ENCODE results near the gene ASIC2. TPM values are rescaled to one million over a fixed set of nuclear protein-coding genes. Genes with fewer than 3 reads are reported as not detected.

Gene ASIC2
- total RNA-seq, 2 experiments from 2014 or later = not detected

- H3K36me3 ChIP-seq (ENCODE audit: insufficient read depth, low read length) = no peaks in the 10 kb centered on the region
- ChIA-PET POLR2A (no interaction called here), CTCF (no interaction called here)
- intact Hi-C loops (cut with DNase I, micrococcal nuclease) = no loop called here
- no peaks in the 10 kb centered on the region for H3K9me3 ChIP-seq (ENCODE audit: control insufficient read depth in 1 of 2, insufficient read depth in 1 of 2, low read length in 2 of 2)
- Mint-ChIP-seq H3K4me1 (ENCODE audit: low read depth) (no peaks in the 10 kb centered on the region), H3K36me3 (ENCODE audit: low read depth) (no peaks in the 10 kb centered on the region), H3K27me3 (peaks cover 62% of the 10 kb centered on the region), H3K4me3 (no peak overlapping the region), H3K27ac (no peak overlapping the region), H3K9me3 (no peaks in the 10 kb centered on the region)
- H3K4me3 ChIP-seq (ENCODE audit: low read length) = no peak overlapping the region
- DNase-seq = no peak
- TF ChIP-seq CTCF (IDR thresholded peaks at IDR 0.05) = no peak
- ATAC-seq (ENCODE audit: poor library complexity) = no peak
- no peak overlapping the region for H3K27ac ChIP-seq (ENCODE audit: low read depth in 1 of 2, low read length in 2 of 2)
- H3K27me3 ChIP-seq (ENCODE audit: control insufficient read depth in 1 of 2, insufficient read depth in 2 of 2, low read length in 2 of 2) = peaks cover 15% of the 10 kb centered on the region in 2 experiments
- H3K4me1 ChIP-seq (ENCODE audit: insufficient read depth, low read length) = no peaks in the 10 kb centered on the region
Observed at GRCh38 chr17:33090806-33091205, 202.3 kb downstream of the ASIC2 start.

DNA sequence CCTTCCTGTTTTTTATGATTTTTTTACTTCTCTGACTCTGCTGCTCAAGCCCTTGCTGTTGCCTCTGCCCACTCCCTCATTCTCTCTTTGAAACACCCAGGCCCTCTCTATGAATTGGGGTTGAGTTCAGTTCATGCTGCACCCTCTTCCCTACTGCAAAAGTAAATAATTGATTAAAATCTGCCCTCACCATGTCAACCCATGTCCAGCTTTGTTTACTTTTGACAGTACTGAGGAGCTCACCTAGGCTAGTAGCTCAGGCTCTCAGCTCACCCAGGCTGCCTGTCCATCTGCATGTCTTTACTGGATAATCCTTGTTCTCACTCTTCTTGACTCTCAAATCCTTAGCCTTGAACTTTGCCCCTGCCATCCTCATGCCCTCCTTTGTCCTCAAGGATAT is 206.2 kb downstream of the ASIC2 start:
- H3K27me3 Mint-ChIP-seq = peaks cover 46% of the 10 kb centered on the region

DNA sequence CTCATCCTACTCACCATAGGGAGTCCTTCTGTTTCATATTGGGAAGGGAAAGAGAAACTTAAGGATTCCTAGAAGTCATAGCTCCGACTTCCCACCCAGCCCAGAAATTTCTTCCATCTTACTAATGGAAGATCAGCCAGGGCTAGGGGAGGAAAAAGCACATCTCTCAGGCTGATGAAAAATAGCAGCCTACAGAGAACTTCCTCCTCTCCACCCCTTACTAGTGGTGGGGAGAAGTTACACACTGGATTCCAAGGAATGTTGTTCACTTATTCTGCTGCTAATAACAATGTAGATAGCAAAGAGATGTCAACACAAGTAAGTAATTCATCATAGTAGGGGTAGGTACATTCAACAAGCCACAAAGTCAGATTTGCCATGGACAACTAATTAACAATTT is 207.1 kb downstream of the ASIC2 start:
- Mint-ChIP-seq H3K9me3 (no peaks in the 10 kb centered on the region), H3K27me3 (peaks cover 45% of the 10 kb centered on the region), H3K4me1 (ENCODE audit: low read depth) (no peaks in the 10 kb centered on the region), H3K36me3 (ENCODE audit: low read depth) (no peaks in the 10 kb centered on the region), H3K4me3 (no peak overlapping the region), H3K27ac (no peak overlapping the region)
- no peaks in the 10 kb centered on the region for H3K4me1 ChIP-seq (ENCODE audit: insufficient read depth, low read length)
- ChIA-PET POLR2A (no interaction called here), CTCF (no interaction called here)
- no peaks in the 10 kb centered on the region for H3K36me3 ChIP-seq (ENCODE audit: insufficient read depth, low read length)
- no peak for ATAC-seq (ENCODE audit: poor library complexity)
- no peaks in the 10 kb centered on the region for H3K9me3 ChIP-seq (ENCODE audit: control insufficient read depth in 1 of 2, insufficient read depth in 1 of 2, low read length in 2 of 2)
- DNase-seq = no peak
- intact Hi-C loops (cut with DNase I, micrococcal nuclease) = no loop called here
- H3K4me3 ChIP-seq (ENCODE audit: low read length) = no peak overlapping the region
- H3K27ac ChIP-seq (ENCODE audit: low read depth in 1 of 2, low read length in 2 of 2) = no peak overlapping the region
- H3K27me3 ChIP-seq (ENCODE audit: control insufficient read depth in 1 of 2, insufficient read depth in 2 of 2, low read length in 2 of 2) = peaks cover 13 to 15% of the 10 kb centered on the region in 2 experiments
- no peak for TF ChIP-seq CTCF (IDR thresholded peaks at IDR 0.05)

More for the DNA sequence above, 206.2 kb downstream of the ASIC2 start:
- Histone ChIP-seq H3K27ac (ENCODE audit: low read depth in 1 of 2, low read length in 2 of 2) (no peak overlapping the region), H3K27me3 (ENCODE audit: control insufficient read depth in 1 of 2, insufficient read depth in 2 of 2, low read length in 2 of 2) (peaks cover 15 to 16% of the 10 kb centered on the region in 2 experiments), H3K4me1 (ENCODE audit: insufficient read depth, low read length) (no peaks in the 10 kb centered on the region), H3K36me3 (ENCODE audit: insufficient read depth, low read length) (no peaks in the 10 kb centered on the region), H3K4me3 (ENCODE audit: low read length) (no peak overlapping the region), H3K9me3 (ENCODE audit: control insufficient read depth in 1 of 2, insufficient read depth in 1 of 2, low read length in 2 of 2) (no peaks in the 10 kb centered on the region)
- no peak for TF ChIP-seq CTCF (IDR thresholded peaks at IDR 0.05)
- H3K4me3 Mint-ChIP-seq = no peak overlapping the region
- DNase-seq = no peak
- H3K9me3 Mint-ChIP-seq = no peaks in the 10 kb centered on the region
- ATAC-seq (ENCODE audit: poor library complexity) = no peak
- no peaks in the 10 kb centered on the region for H3K36me3 Mint-ChIP-seq (ENCODE audit: low read depth)
- H3K27ac Mint-ChIP-seq = no peak overlapping the region
- intact Hi-C loops (cut with DNase I, micrococcal nuclease) = no loop called here
- POLR2A ChIA-PET = no interaction called here
- no peaks in the 10 kb centered on the region for H3K4me1 Mint-ChIP-seq (ENCODE audit: low read depth)
- CTCF ChIA-PET = no interaction called here

All from CD4-positive, alpha-beta T cell (primary cell).